SU-DHL-6 (cell line): Measurements from ENCODE around the gene ZP2.

ENCODE experiments used
- EZH2phosphoT487 ChIP-seq: fragments of 200-600 bp; sonication (generic), shearing (Covaris generic); conservative IDR thresholded peaks from 2 replicates; pipeline ENCODE4 v1.6.1; 2018; ENCODE audit warnings: mild to moderate bottlenecking, antibody characterized with exemption, low read length, moderate library complexity, mixed read lengths
- TF ChIP-seq, protein P1 (sequence below): fragments of 200-600 bp; sonication (generic); IDR thresholded peaks from one replicate; pipeline ENCODE4 v1.5.1; 2017; ENCODE audit warnings: antibody characterized with exemption, mild to moderate bottlenecking, low read length, moderate library complexity; ENCODE audit not compliant: insufficient read depth, poor library complexity, severe bottlenecking

- TF ChIP-seq, protein P1, sequence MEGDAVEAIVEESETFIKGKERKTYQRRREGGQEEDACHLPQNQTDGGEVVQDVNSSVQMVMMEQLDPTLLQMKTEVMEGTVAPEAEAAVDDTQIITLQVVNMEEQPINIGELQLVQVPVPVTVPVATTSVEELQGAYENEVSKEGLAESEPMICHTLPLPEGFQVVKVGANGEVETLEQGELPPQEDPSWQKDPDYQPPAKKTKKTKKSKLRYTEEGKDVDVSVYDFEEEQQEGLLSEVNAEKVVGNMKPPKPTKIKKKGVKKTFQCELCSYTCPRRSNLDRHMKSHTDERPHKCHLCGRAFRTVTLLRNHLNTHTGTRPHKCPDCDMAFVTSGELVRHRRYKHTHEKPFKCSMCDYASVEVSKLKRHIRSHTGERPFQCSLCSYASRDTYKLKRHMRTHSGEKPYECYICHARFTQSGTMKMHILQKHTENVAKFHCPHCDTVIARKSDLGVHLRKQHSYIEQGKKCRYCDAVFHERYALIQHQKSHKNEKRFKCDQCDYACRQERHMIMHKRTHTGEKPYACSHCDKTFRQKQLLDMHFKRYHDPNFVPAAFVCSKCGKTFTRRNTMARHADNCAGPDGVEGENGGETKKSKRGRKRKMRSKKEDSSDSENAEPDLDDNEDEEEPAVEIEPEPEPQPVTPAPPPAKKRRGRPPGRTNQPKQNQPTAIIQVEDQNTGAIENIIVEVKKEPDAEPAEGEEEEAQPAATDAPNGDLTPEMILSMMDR = no peak
- TF ChIP-seq EZH2phosphoT487 = no peak
Observed at GRCh38 chr16:21190599-21190998, 20.8 kb downstream of the ZP2 start.
